B cell (primary cell): ENCODE data around the gene GMPPA. TPM values are rescaled to one million over a fixed set of nuclear protein-coding genes. Genes with fewer than 3 reads are reported as not detected.
A peak's percentile ranks its signal among the peaks of the same experiment; 100 is the strongest.

Experiments used
- ATAC-seq: fragments of 200-7000 bp; cut with Tn5 transposase; one replicate; pipeline ENCODE4 v1.10.0; 2021; ENCODE audit warnings: low read depth, mild to moderate bottlenecking, moderate number of reproducible peaks, moderate library complexity
- CTCF ChIA-PET: fragments of 350-600 bp; sonication (Branson Sonifier 250); formaldehyde crosslinking; loops from one replicate; lab custom pipeline; 2021; ENCODE audit warnings: antibody characterized with exemption, inconsistent platforms; lab: Charles Lee
- POLR2A ChIA-PET: fragments of 350-600 bp; sonication (Branson Sonifier 250); formaldehyde crosslinking; loops from one replicate; lab custom pipeline; 2021; ENCODE audit warnings: antibody characterized with exemption; lab: Charles Lee
- DNase-seq: peaks from one replicate; pipeline ENCODE4 v3.0.0; 2013
- H2AFZ ChIP-seq: 2 replicates; pipeline ENCODE4 v1.6.1; 2012; ENCODE audit warnings: mild to moderate bottlenecking, low read depth, low read length; ENCODE audit not compliant: insufficient read depth, poor library complexity, severe bottlenecking
- H3K27ac ChIP-seq, 2 donors: 1 replicate in 1 of 2; 2 replicates in 1 of 2; pipeline ENCODE4 v1.5.1; 2012 to 2013; ENCODE audit warnings: low read length in 2 of 2, mild to moderate bottlenecking in 2 of 2, moderate library complexity in 1 of 2
- H3K27me3 ChIP-seq, 4 experiments: fragments of 200-600 bp in 1 of 4; sonication (generic) in 1 of 4; replicated peaks in 1 of 4; 1 replicate in 2 of 4; 2 replicates in 2 of 4; pipeline versions ENCODE4 v1.6.1 to v1.7.0; 2013 to 2016; ENCODE audit warnings: low read length in 3 of 4, mild to moderate bottlenecking in 2 of 4, mixed read lengths in 1 of 4, moderate library complexity in 1 of 4; ENCODE audit not compliant: insufficient read depth in 4 of 4, control insufficient read depth in 3 of 4; ENCODE audit errors: control extremely low read depth in 1 of 4
- H3K36me3 ChIP-seq, 2 experiments: replicated peaks in 1 of 2; 1 replicate in 1 of 2; 2 replicates in 1 of 2; pipeline versions ENCODE4 v1.6.1 to v1.7.1; 2013; ENCODE audit warnings: low read length in 1 of 2; ENCODE audit not compliant: insufficient read depth in 2 of 2, control insufficient read depth in 1 of 2; ENCODE audit errors: control extremely low read depth in 1 of 2, extremely low read depth in 1 of 2
- H3K4me1 ChIP-seq, 2 donors: fragments of 200-600 bp in 1 of 2; sonication (generic) in 1 of 2; 1 replicate in 1 of 2; 2 replicates in 1 of 2; pipeline versions ENCODE4 v1.5.1 to v1.6.1; 2013 to 2017; ENCODE audit warnings: low read length in 2 of 2; ENCODE audit not compliant: control insufficient read depth in 2 of 2, insufficient read depth in 2 of 2
- H3K4me2 ChIP-seq: replicated peaks from 2 replicates; pipeline ENCODE3; 2012; ENCODE audit warnings: mild to moderate bottlenecking, low read depth, low read length; ENCODE audit not compliant: poor library complexity, severe bottlenecking
- H3K4me3 ChIP-seq, 5 experiments: fragments of 200-600 bp in 1 of 5; sonication (generic) in 1 of 5; 1 replicate in 3 of 5; 2 replicates in 2 of 5; pipeline versions ENCODE4 v1.5.1 to v1.7.0; 2011 to 2016; ENCODE audit warnings: low read length in 4 of 5, mild to moderate bottlenecking in 4 of 5, low read depth in 2 of 5, control low read depth in 1 of 5, moderate library complexity in 1 of 5; ENCODE audit not compliant: insufficient read depth in 1 of 5; ENCODE audit errors: control extremely low read depth in 1 of 5, extremely low read depth in 1 of 5
- H3K79me2 ChIP-seq: fragments of 200-600 bp; sonication (generic); one replicate; pipeline ENCODE4 v1.6.0; 2016; ENCODE audit warnings: low read length; ENCODE audit not compliant: control insufficient read depth, insufficient read depth
- H3K9ac ChIP-seq: fragments of 200-600 bp; sonication (generic); 2 replicates; pipeline ENCODE4 v1.6.1; 2017; ENCODE audit warnings: mild to moderate bottlenecking, low read length, moderate library complexity
- H3K9me3 ChIP-seq, 3 donors: one replicate each; pipeline versions ENCODE4 v1.6.1 to v1.7.1; 2013; ENCODE audit warnings: low read length in 2 of 3; ENCODE audit not compliant: control insufficient read depth in 2 of 3, insufficient read depth in 1 of 3; ENCODE audit errors: control extremely low read depth in 1 of 3
- H4K20me1 ChIP-seq: 2 replicates; pipeline ENCODE4 v1.6.0; 2012; ENCODE audit warnings: mild to moderate bottlenecking, low read length; ENCODE audit not compliant: insufficient read depth, control insufficient read depth, poor library complexity, severe bottlenecking
- H3K27ac Mint-ChIP-seq: one replicate; pipeline ENCODE4 v1.8.0; 2021; ENCODE audit warnings: mixed read lengths
- H3K27me3 Mint-ChIP-seq: one replicate; pipeline ENCODE4 v1.8.0; 2021; ENCODE audit warnings: mixed read lengths
- H3K4me1 Mint-ChIP-seq: one replicate; pipeline ENCODE4 v1.8.0; 2021; ENCODE audit warnings: mixed read lengths
- H3K4me3 Mint-ChIP-seq: one replicate; pipeline ENCODE4 v1.8.0; 2021; ENCODE audit warnings: mixed read lengths
- H3K9me3 Mint-ChIP-seq: one replicate; pipeline ENCODE4 v1.8.0; 2022; ENCODE audit warnings: mixed read lengths; ENCODE audit not compliant: insufficient read depth
- CTCF ChIP-seq: fragments of 200-600 bp; IDR thresholded peaks from one replicate; pipeline ENCODE4 v1.8.0; 2022; ENCODE audit warnings: antibody characterized with exemption, mild to moderate bottlenecking
- EZH2 ChIP-seq: IDR thresholded peaks from 2 replicates; pipeline ENCODE4 v1.6.1; 2012; ENCODE audit warnings: borderline replicate concordance, low read depth, mild to moderate bottlenecking, moderate library complexity, low read length; ENCODE audit not compliant: insufficient read depth, poor library complexity, severe bottlenecking
- WGBS: methylation state at CpG from one replicate; pipeline ENCODE4 v1.1.5; 2013; ENCODE audit warnings: missing lambda C conversion rate; ENCODE audit not compliant: insufficient coverage; 5-methylcytosine and 5-hydroxymethylcytosine counted together
- intact Hi-C: fragments of 100-400 bp; cut with micrococcal nuclease; formaldehyde crosslinking; loops from one replicate; pipeline ENCODE4 v1.10.0; 2022
- polyA plus RNA-seq: library from polyadenylated mRNA; depleted of rRNA; stranded (reverse); fragments of >200 nt; gene quantifications from 2 replicates; pipeline ENCODE4 v1.2.3, GENCODE V29; 2012
- total RNA-seq, 2 donors: library from RNA; stranded (reverse); fragments of 120-200 nt in 1 of 2; gene quantifications; 1 replicate in 1 of 2; 2 replicates in 1 of 2; pipeline versions ENCODE4 v1.2.3 to v1.2.4, GENCODE V29; 2013 to 2022

GMPPA gene
- total and polyA plus RNA-seq, 2 donors (not counting 1 experiment from before 2014, with no cell fraction given), result 27.8 to 67.9 TPM

- CTCF ChIA-PET, result interaction anchor here (1.6 to 1.7 kb wide), 3 partner anchors 9 to 23 kb away, joined by 4 to 8 read pairs (median 5); partner anchors contain the start of gene GMPPA
- Histone ChIP-seq H2AFZ (no peak overlapping the region), H3K9me3 (peaks cover 0 to 8% (median 0%) of the 10 kb centered on the region in 3 donors), H3K4me1 (peaks cover 10 to 17% of the 10 kb centered on the region in 2 donors), H3K27me3 (peaks cover 1 to 78% (median 36%) of the 10 kb centered on the region in 4 experiments), H3K27ac (no peak overlapping the region), H3K36me3 (no peaks in the 10 kb centered on the region), H3K4me3 (no peak overlapping the region), H3K79me2 (no peaks in the 10 kb centered on the region), H3K4me2 (no peak overlapping the region), H3K9ac (no peak overlapping the region), H4K20me1 (no peaks in the 10 kb centered on the region)
- Mint-ChIP-seq H3K4me1 (peaks cover 14% of the 10 kb centered on the region), H3K27ac (no peak overlapping the region), H3K4me3 (no peak overlapping the region), H3K27me3 (peaks cover 75% of the 10 kb centered on the region), H3K9me3 (no peaks in the 10 kb centered on the region)
- ATAC-seq, result no peak
- WGBS, result 11% methylated on average over 13 of the region's 14 CpGs
- intact Hi-C loops, result no loop called here
- no peak for TF ChIP-seq EZH2
- peak; percentile 24 for TF ChIP-seq CTCF
- POLR2A ChIA-PET, result no interaction called here
- DNase-seq, result no peak
These were observed 22.6 kb downstream of the GMPPA start for GRCh38 chr2:219521066-219521880.
